NCI-H1436 (cell line): ENCODE results near the gene ZFAND2B.

Experiments
- DNase-seq: peaks from one replicate; lab custom pipeline; 2025; lab: John Stamatoyannopoulos, UW

ZFAND2B gene

DNA sequence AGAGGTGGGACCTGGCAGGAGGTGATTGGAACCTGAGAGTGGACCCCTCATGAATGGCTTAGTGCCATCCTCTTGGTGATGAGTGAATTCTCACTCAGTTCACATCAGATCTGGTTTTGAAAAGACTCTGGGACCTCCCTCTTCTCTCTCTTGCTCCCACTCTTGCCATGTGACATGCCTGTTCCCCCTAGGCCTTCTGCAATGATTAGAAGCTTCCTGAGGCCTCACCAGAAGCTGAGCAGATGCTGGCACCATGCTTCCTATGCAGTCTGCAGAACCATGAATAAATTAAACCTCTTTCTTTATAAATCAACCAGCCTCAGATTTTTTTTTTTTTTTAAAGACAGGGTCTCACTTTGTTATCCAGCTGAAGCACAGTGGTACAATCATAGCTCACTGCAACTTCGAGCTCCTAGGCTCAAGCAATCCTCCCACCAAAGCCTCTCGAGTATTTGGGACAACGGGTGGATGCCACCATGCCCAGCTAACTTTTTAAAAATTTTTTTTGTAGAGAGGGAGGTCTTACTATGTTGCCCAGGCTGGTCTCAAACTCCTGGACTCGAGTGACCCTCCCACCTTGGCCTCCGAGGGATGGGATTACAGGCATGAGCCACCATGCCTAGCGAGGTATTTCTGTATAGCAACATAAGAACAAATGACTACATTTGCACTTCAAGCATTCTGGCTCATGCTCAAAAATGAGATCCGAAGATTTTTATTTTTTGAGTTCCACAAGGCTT lies 2.0 kb upstream of the ZFAND2B start:
- no peak for DNase-seq

DNA sequence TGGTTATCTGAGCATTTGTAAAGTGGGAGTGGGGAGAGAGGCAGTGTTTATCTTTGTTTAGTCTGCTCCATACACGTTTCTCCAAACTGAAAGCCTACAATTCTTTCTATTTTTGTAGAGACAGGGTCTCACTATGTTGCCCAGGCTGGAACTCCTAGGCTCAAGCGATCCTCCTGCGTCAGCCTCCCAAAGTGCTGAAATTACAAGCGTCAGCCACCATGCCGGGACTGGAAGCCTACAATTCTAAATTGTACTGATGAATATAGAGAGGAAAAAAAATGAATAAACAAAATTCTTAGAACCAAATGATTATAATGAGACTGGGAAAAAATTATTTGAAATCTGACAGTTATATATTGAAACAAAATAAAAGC lies 1.4 kb upstream of the ZFAND2B start:
- no peak for DNase-seq

- DNase-seq = no peak
Observed at GRCh38 chr2:219205981-219206327, 628 bp upstream of the ZFAND2B start.

DNA sequence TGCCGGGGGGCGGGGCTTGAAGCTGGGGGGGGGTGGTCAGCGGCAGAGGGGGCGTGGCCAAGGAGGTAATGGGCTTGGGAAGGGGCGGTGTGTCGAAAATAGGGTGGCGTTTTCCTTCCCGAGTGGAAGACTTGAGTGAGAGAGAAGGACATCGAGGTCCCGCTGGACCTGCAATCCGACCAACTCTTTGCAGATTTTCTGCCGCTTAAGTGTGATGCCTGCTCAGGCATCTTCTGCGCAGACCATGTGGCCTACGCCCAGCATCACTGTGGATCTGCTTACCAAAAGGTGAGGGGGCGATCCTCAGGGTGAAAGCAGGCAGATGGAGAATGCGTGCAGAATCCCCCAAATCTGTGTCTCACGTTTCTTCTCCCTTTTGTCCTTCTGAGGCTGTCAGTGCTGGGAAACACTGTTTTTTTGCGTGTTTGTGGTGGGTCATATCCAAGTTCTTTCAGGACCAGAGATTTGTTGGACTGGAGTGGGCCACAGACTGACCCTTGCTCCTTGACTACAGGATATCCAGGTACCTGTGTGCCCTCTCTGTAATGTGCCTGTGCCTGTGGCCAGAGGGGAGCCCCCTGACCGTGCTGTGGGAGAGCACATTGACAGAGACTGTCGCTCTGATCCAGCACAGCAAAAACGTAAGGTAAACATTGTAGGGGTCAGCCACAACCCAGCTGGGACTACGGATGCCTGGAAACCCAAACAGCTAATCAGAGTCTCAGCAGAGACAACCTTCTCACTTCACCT lies 727 bp downstream of the ZFAND2B start:
- no peak for DNase-seq

DNA sequence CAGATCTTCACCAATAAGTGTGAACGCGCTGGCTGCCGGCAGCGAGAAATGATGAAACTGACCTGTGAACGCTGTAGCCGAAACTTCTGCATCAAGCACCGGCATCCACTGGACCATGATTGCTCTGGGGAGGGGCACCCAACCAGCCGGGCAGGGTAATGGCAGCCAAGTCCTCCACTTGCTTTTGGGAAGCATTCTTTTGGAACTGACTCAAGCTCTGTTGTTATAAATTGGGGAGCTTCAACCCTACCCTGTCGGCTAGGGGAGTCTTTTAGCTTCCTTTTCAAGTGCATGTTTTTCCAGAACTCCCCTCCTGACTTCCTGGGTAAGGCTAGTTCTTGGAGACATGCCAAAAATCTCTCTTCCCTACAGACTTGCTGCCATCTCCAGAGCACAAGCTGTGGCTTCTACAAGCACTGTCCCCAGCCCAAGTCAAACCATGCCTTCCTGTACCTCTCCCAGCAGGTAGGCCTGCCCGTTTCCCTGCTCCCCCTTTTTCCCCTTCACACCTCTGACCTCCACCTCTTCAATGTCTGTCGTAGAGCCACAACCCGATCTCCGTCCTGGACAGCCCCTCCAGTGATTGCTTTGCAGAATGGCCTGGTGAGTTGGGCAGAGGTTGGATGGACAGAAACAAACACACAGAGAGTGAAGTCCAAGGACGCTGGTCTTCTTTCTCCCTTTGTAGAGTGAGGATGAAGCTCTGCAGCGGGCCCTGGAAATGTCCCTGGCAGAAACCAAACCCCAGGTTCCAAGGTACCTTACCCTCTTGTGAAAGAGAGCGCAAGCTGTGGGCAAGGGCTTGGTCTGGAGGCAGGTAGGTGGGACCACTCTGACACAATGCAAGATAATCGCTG lies 1.5 kb downstream of the ZFAND2B start:
- no peak for DNase-seq

GRCh38 chr2:219209236-219210195 lies 2.9 kb downstream of the ZFAND2B start:
- DNase-seq = no peak

DNA sequence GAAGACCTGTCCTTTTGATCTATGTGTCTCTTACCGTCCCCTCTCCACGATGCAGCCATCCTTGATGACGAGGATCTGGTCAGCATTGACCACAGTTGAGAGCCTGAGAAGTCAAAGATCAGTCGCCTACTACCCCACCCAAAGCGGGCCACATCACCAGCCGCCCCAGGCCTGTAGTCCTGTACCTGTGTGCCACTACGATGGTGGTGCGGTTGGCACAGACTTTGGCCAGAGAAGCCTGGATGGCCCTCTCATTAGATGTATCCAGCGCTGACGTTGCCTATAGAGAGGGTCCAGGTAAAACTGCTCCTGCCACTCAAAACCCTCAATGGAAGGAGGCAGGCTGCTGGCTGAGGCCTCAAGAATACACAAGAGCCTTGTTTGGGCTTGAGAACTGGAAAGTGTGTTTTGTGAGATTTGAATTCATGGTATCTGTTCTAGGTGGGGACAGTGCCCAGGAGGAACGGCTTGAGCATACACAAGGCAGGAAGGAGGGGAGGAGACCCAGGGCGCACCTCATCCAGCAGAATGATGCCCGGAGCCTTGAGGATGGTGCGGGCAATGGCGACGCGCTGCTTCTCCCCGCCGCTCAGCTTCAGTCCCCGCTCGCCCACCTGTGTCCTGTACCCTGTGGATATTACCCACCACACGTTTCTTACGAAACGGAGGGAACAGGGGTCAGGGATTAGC lies 3.8 kb downstream of the ZFAND2B start:
- no peak for DNase-seq

- DNase-seq = no peak
Observed at GRCh38 chr2:219210886-219211362, 4.3 kb downstream of the ZFAND2B start.

DNA sequence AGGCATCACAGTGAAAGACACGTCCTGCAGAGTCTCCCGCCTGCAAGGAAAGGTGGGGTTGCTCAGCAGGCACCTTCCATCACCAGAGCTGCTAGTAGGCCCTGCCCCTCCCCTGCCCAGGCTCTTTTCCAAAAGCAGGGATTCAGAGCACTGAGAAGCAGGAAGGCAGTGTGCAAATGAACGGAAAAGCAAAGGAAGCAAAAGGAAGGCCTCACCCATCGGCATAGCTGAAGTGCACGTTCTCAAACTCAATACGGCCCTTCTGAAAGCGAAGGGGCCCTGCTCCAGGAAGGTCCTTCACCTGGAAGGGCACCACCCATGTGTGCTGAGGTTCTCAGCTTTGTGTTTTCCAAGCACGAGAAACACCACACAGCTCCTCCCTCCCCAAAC lies 6.4 kb downstream of the ZFAND2B start:
- no peak for DNase-seq

- no peak for DNase-seq
Observed at GRCh38 chr2:219213486-219214071, 7.0 kb downstream of the ZFAND2B start.

DNA sequence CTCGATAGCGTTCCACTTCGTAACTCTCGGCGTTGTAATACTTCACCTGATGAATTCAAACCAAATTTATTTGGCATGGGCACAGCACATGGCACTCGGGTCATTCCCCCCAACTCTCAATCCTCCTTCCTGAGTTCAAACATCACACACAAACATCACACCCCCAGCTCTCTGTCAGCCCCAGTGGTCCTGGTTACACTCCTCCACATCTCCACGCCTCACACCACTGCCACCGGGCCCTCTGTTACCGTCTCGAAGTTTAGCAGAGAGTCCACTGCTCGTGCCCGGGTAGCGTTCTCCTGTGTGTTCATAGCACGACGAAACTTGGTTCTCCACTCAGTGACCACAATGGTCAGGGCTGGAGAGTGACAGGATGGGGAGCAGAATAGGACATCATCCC lies 7.6 kb downstream of the ZFAND2B start:
- no peak for DNase-seq

DNA sequence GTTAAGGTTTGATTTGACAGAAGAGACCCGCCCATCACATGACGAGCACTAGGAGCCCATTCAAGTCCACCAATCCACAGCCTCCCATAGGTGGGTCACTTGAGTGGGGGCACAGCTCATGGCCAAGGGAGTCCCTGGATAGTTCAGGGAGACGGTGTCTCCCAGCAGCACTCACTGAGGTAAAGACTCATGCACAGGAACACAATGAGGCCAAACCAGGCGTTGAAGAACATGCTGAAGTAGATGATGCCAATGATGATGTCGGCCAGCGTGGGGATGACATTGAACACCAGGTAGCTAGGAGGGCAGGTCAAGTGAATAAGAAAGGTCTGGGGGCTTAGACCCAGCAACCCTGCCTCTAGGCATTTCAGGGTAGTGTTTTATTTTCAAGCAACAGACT lies 8.2 kb downstream of the ZFAND2B start:
- DNase-seq = no peak

DNA sequence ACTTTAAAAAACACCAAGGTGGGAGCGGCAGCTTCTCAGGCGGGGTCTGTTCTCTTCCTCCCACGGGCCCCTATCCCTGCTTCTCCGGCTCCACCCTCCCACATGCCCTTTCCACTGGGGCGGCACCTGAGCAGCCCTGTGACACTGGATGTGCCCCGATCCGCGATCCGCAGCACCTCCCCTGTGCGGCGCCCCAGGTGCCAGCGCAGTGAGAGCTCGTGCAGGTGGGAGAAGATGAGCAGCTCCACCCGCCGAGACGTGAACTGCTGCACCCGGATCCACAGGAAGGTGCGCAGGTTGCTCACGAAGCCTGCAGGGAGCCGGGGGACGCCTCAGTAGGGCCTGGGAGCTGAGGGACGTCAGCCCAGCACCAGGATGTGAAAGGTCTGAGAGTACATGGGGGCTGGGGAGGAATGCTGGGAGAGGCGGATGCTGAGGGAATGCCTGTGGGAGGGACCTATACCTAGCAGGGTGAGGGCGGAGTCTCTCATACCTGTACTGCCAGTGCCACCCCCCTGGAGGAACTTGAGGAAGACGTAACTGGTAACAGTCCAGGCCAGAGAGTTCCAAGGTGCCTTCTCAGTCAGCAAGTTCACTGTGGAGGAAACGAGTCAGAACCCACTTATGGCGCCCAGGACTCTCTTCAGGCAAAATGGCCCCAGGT lies 9.4 kb downstream of the ZFAND2B start:
- DNase-seq = no peak

DNA sequence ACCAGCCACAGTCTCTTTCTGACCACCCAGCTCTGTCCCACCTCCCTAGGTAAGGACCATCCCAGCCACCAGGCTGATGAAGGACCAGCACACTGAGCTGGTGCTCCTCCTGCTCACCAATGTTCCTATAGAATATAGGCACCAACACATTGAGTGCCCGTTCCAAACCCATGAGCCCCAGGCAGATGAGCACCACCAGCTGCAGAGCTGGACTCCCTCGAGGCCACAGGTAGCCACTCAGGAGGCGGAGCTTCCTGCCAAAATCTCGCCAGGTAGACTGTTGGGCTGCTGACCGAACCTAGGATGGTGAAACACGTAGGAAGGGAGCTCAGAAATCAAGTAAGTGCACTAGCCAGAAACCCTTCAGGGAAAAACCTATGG lies 9.9 kb downstream of the ZFAND2B start:
- no peak for DNase-seq

- peak; percentile 35 for DNase-seq
Observed at GRCh38 chr2:219218217-219218731, 11.7 kb downstream of the ZFAND2B start.

DNA sequence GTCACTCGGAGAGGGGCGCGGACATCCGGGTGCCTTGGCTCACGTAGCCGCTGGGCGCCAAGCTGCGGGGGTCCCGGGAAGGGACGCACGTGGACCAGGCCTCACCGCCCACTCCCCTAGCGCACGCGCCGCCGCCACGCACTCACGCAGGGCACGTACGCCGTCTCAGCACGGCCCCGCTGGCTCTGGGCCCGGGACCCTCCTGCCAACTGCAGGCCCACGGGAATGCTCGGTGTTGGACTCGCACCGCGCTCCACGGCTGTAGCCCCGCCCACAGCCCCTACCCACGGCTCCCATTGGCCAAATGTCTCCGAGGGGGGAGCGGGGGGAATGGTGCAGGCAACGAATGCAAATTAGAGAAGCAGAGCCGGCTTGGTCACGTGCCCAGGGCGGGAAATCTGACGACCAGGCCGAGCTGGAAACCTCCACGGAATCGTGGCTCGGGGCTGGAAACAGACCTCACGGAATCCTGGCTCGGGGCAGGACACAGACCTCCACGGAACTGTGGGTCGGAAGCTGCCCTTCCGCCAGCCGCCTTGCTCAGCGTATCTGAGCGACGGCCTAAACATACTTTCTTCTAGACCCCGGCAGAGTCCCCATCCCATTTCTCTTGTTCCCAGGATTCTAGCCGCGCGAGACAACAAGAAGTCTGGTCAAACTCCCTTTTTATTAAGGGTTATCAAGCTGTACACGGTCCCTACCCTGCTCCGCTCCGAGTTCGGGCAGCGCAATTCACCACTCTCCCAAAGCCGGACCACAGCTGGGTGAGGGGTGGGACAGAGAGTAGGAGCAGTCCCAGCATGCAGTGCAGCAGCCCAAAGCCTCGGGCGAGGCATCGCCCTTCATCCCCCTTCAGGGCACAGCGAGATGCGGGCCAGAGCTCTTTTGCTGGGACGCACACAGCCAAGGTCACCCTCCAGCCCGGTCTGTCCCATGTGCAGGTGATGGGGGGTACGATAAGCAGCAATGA lies 12.4 kb downstream of the ZFAND2B start, which contains the start of gene ABCB6:
ABCB6 (minus strand) TSS at position 227 of the 970 bp plus-strand sequence. CDS start 285 bp downstream, outside the sequence.
- DNase-seq = peak; percentile 94

DNA sequence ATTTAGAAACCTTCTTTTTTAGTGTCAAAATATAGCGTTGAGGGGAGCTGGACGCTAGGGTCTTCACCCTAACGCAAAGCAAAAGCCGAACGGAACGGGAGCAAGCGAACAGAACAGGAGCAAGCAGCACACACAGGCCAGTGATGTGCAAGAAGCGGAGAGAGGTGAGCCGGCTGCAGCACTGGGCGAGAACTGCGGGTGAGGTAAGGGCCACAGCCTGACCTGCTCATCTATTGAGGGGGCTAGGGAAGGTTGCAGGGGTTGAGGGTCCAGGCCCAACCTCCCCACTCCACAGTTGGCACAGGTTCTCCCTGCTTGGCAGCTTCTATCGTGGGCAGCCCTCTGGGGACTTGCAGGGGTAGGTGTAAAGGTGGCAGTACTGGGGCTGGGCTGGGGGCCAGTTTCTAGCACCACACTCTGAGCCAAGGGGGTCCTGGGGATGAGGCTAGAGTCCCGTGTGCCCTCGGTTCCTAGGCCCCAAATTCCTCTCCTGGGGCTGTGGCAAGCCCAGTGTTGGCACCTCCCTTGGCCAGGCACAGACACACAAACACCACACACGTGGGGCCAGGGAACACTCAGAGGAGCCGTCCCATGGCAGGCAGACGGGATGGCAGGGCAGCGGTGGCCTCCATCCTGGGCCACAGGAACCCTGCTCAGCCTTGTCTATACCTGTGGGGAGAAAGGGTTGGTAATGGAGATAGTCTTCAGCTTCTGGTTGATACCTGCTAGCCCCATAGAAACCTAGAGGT lies 13.4 kb downstream of the ZFAND2B start:
- no peak for DNase-seq
